ENCODE results near the gene FLRT3.

FLRT3 gene

GRCh38 chr20:14337400-14338171 is at the start of gene FLRT3:
FLRT3 (minus strand) TSS chr20:14337612; CDS start chr20:14327506, 10,106 bp downstream.
- DNase-seq, result peak; percentile 58

GRCh38 chr20:14386726-14387125 is 49.3 kb upstream of the FLRT3 start:
- no peak for DNase-seq

- DNase-seq, result no peak
Measured at GRCh38 chr20:14385176-14385740, 47.8 kb upstream of the FLRT3 start.

- DNase-seq, result no peak
Measured at GRCh38 chr20:14384416-14385175, 47.2 kb upstream of the FLRT3 start.

- no peak for DNase-seq
Measured at GRCh38 chr20:14383335-14383734, 45.9 kb upstream of the FLRT3 start.

- no peak for DNase-seq
Measured at GRCh38 chr20:14378326-14378725, 40.9 kb upstream of the FLRT3 start.

- no peak for DNase-seq
Measured at GRCh38 chr20:14375416-14375985, 38.1 kb upstream of the FLRT3 start.

GRCh38 chr20:14374196-14374595 is 36.8 kb upstream of the FLRT3 start:
- no peak for DNase-seq

- no peak for DNase-seq
Measured at GRCh38 chr20:14361509-14362345, 24.3 kb upstream of the FLRT3 start.

GRCh38 chr20:14360416-14360815 is 23.0 kb upstream of the FLRT3 start:
- DNase-seq, result no peak

- DNase-seq, result no peak
Measured at GRCh38 chr20:14355791-14356190, 18.4 kb upstream of the FLRT3 start.

- DNase-seq, result no peak
Measured at GRCh38 chr20:14344746-14345145, 7.3 kb upstream of the FLRT3 start.

GRCh38 chr20:14343491-14344065 is 6.2 kb upstream of the FLRT3 start:
- DNase-seq, result no peak

GRCh38 chr20:14342918-14343317 is 5.5 kb upstream of the FLRT3 start:
- no peak for DNase-seq

- DNase-seq, result no peak
Measured at GRCh38 chr20:14341801-14342200, 4.4 kb upstream of the FLRT3 start.

GRCh38 chr20:14336686-14337085 is 726 bp downstream of the FLRT3 start:
- DNase-seq, result no peak

- no peak for DNase-seq
Measured at GRCh38 chr20:14335052-14335451, 2.4 kb downstream of the FLRT3 start.

- no peak for DNase-seq
Measured at GRCh38 chr20:14334306-14334930, 3.0 kb downstream of the FLRT3 start.

GRCh38 chr20:14333721-14334120 is 3.7 kb downstream of the FLRT3 start:
- DNase-seq, result no peak

- no peak for DNase-seq
Measured at GRCh38 chr20:14332866-14333265, 4.5 kb downstream of the FLRT3 start.

- no peak for DNase-seq
Measured at GRCh38 chr20:14331646-14332045, 5.8 kb downstream of the FLRT3 start.

- no peak for DNase-seq
Measured at GRCh38 chr20:14319704-14320103, 17.7 kb downstream of the FLRT3 start.

Data from hematopoietic multipotent progenitor cell treated with erythropoietin and hydrocortisone succinate and interleukin-3 and kit ligand, for 6 days (in vitro differentiated cells).